K562 (cell line): ENCODE data around the gene SCN1A. TPM values are rescaled to one million over a fixed set of nuclear protein-coding genes. Genes with fewer than 3 reads are reported as not detected.

Experiments
- CREB1 ChIP-seq, 2 experiments: sonication (generic) in 1 of 2; formaldehyde crosslinking in 1 of 2; IDR thresholded peaks; 2 replicates each; pipeline versions ENCODE4 v1.6.1 to v1.8.0; 2012 to 2022; ENCODE audit warnings: inconsistent platforms in 1 of 2, mild to moderate bottlenecking in 1 of 2, missing genetic modification reagents in 1 of 2, moderate library complexity in 1 of 2
- CREB5 ChIP-seq: fragments of 250-450 bp; sonication (Bioruptor Pico); IDR thresholded peaks from 2 replicates; pipeline ENCODE4 v1.5.0; 2020; ENCODE audit warnings: mild to moderate bottlenecking
- E2F6 ChIP-seq, 2 experiments: IDR thresholded peaks; 2 replicates each; pipeline ENCODE4 v1.6.1; 2011; ENCODE audit warnings: borderline replicate concordance in 1 of 2, control low read depth in 1 of 2, low read depth in 1 of 2, low read length in 1 of 2, mild to moderate bottlenecking in 1 of 2, mixed read lengths in 1 of 2, moderate library complexity in 1 of 2; ENCODE audit not compliant: insufficient read depth in 1 of 2, insufficient read length in 1 of 2, poor library complexity in 1 of 2, severe bottlenecking in 1 of 2; ENCODE audit errors: extremely low read depth in 1 of 2
- HDAC6 ChIP-seq: IDR thresholded peaks from 2 replicates; pipeline ENCODE4 v1.6.1; 2012; ENCODE audit warnings: low read depth, mild to moderate bottlenecking, control low read depth, inconsistent platforms, low read length, moderate library complexity
- HEY1 ChIP-seq: fragments of 250-450 bp; sonication (Bioruptor Pico); IDR thresholded peaks from 2 replicates; pipeline ENCODE4 v1.5.0; 2020; ENCODE audit warnings: mild to moderate bottlenecking, moderate library complexity, borderline replicate concordance
- HINFP ChIP-seq: fragments of 450-650 bp; conservative IDR thresholded peaks from 2 replicates; pipeline ENCODE4 v1.6.1; 2016; ENCODE audit warnings: missing genetic modification characterization, low read depth, mild to moderate bottlenecking, control low read depth, missing compliant biosample characterization
- HSF4 ChIP-seq: fragments of 250-450 bp; sonication (Bioruptor Pico); IDR thresholded peaks from 2 replicates; pipeline ENCODE4 v2.1.2; 2022; ENCODE audit warnings: mild to moderate bottlenecking, moderate library complexity, borderline replicate concordance
- MEF2D ChIP-seq: conservative IDR thresholded peaks from 2 replicates; pipeline ENCODE4 v1.6.1; 2016; ENCODE audit warnings: low read depth, missing genetic modification characterization, missing compliant biosample characterization
- NFXL1 ChIP-seq: fragments of 450-650 bp; formaldehyde crosslinking; IDR thresholded peaks from 2 replicates; pipeline ENCODE4 v1.4.0; 2021; ENCODE audit warnings: mild to moderate bottlenecking
- NFYB ChIP-seq: IDR thresholded peaks from 2 replicates; pipeline ENCODE4 v1.6.1; 2011; ENCODE audit warnings: mild to moderate bottlenecking, moderate library complexity; ENCODE audit not compliant: insufficient read length; ENCODE audit errors: extremely low read depth
- NR2C1 ChIP-seq, 2 experiments: fragments of 450-650 bp; IDR thresholded peaks; 2 replicates each; pipeline ENCODE4 v1.6.1; 2017; ENCODE audit warnings: mild to moderate bottlenecking in 2 of 2, antibody characterized with exemption in 1 of 2, inconsistent platforms in 1 of 2, missing compliant biosample characterization in 1 of 2, missing genetic modification characterization in 1 of 2
- PKNOX1 ChIP-seq: fragments of 450-650 bp; IDR thresholded peaks from 2 replicates; pipeline ENCODE4 v1.6.1; 2016
- SNAPC5 ChIP-seq: fragments of 250-450 bp; sonication (Bioruptor Pico); IDR thresholded peaks from 2 replicates; pipeline ENCODE4 v1.8.0; 2021; ENCODE audit warnings: moderate library complexity, mild to moderate bottlenecking, inconsistent platforms
- ZNF224 ChIP-seq: sonication (generic); formaldehyde crosslinking; IDR thresholded peaks from 2 replicates; pipeline ENCODE4 v1.8.0; 2022; ENCODE audit warnings: mild to moderate bottlenecking, missing genetic modification reagents
- ZNF280B ChIP-seq: fragments of 250-450 bp; sonication (Bioruptor Pico); IDR thresholded peaks from 2 replicates; pipeline ENCODE4 v1.5.1; 2021; ENCODE audit warnings: mild to moderate bottlenecking
- ZNF561 ChIP-seq: fragments of 450-650 bp; formaldehyde crosslinking; conservative IDR thresholded peaks from 2 replicates; pipeline ENCODE4 v1.4.0; 2020; ENCODE audit warnings: mild to moderate bottlenecking, moderate library complexity
- ZNF584 ChIP-seq: fragments of 200-800 bp; sonication (Bioruptor generic); IDR thresholded peaks from 2 replicates; pipeline ENCODE4 v1.6.1; 2016; ENCODE audit warnings: low read depth, mild to moderate bottlenecking, missing genetic modification characterization, missing compliant biosample characterization
- ZNF764 ChIP-seq: fragments of 250-450 bp; sonication (Bioruptor Pico); IDR thresholded peaks from 2 replicates; pipeline ENCODE4 v1.4.0; 2020; ENCODE audit warnings: low read depth, mild to moderate bottlenecking, moderate library complexity
- polyA plus RNA-seq, 8 experiments: library from polyadenylated mRNA; depleted of rRNA in 4 of 8; stranded (reverse) in 5 of 8; unstranded in 3 of 8; fragments of >200 nt; fragmentation: Nextera tagmentation in 2 of 8; fragmentation: Illumina TruSeq in 1 of 8; extraction: Ambion mirVana in 2 of 8; extraction: Trizol in 1 of 8; gene quantifications; 2 replicates each; pipeline versions ENCODE4 v1.2.1 to v1.2.3, GENCODE V29; 2011 to 2014; ENCODE audit warnings: inconsistent platforms in 1 of 8, missing spikeins in 1 of 8
- total RNA-seq, 7 experiments: library from RNA; depleted of rRNA in 6 of 7; stranded (reverse); fragments of >200 nt in 6 of 7; fragmentation: Illumina TruSeq in 2 of 7; extraction: Trizol in 2 of 7; gene quantifications; 2 replicates each; pipeline versions ENCODE4 v1.2.1 to v1.2.3, GENCODE V29; 2011 to 2021; ENCODE audit warnings: low replicate concordance in 1 of 7

The SCN1A gene
- total and polyA plus RNA-seq, 9 of the 15 experiments (the other 6 are each of a cell fraction or from before 2014, with no cell fraction given) = not detected

GRCh38 chr2:165953655-165954606 lies 173.9 kb downstream of the SCN1A start, which contains the start of gene TTC21B (continued):
- TF ChIP-seq SNAPC5 (CRISPR knock-in tag) (no peak), ZNF764 (CRISPR knock-in tag) (no peak), E2F6 (IDR thresholded peaks at IDR 0.05; ENCODE audit: borderline replicate concordance in 1 of 2, extremely low read depth in 1 of 2, insufficient read depth in 1 of 2, insufficient read length in 1 of 2, low read depth in 1 of 2, low read length in 1 of 2, poor library complexity in 1 of 2, severe bottlenecking in 1 of 2) (peak; percentile 98 to 100), ZNF224 (no peak), ZNF280B (CRISPR knock-in tag) (no peak), MEF2D (no peak), CREB1 (IDR thresholded peaks at IDR 0.05) (peak; percentile 90), CREB1 (CRISPR knock-in tag; IDR thresholded peaks at IDR 0.05) (peak; percentile 87), HDAC6 (no peak), HEY1 (CRISPR knock-in tag) (no peak), PKNOX1 (no peak), HSF4 (no peak), CREB5 (no peak), ZNF561 (CRISPR knock-in tag) (no peak), NFXL1 (no peak), ZNF584 (CRISPR knock-in tag) (no peak), NFYB (peak; percentile 37), NR2C1 (IDR thresholded peaks at IDR 0.05) (no peak), NR2C1 (tag; IDR thresholded peaks at IDR 0.05) (no peak), HINFP (tag) (no peak)
